ENCODE data around the gene PLXNB3. TPM values are rescaled to one million over a fixed set of nuclear protein-coding genes. Genes with fewer than 3 reads are reported as not detected.

PLXNB3 gene
- total and polyA plus RNA-seq, 2 donors (not counting 1 experiment from before 2014, with no cell fraction given): 1.9 to 4.3 TPM

- no peak overlapping the region for H3K4me2 ChIP-seq (ENCODE audit: extremely low read depth, insufficient read depth, low read length)
- H3K36me3 ChIP-seq (ENCODE audit: control insufficient read depth, insufficient read depth, low read length): peaks cover 8% of the 10 kb centered on the region
- TF ChIP-seq CTCF (conservative IDR thresholded peaks at IDR 0.05 in 1 of 2, IDR thresholded peaks at IDR 0.05 in 1 of 2; ENCODE audit: low read depth in 1 of 2, low read length in 2 of 2): no peak
- TF ChIP-seq EZH2 (IDR thresholded peaks at IDR 0.05; ENCODE audit: low read length, missing control alignments): no peak
- H3K27me3 ChIP-seq (ENCODE audit: control insufficient read depth, insufficient read depth, low read length): no peaks in the 10 kb centered on the region
- no peaks in the 10 kb centered on the region for H4K20me1 ChIP-seq (ENCODE audit: control insufficient read depth, extremely low read depth, insufficient read depth, low read length)
- no peak overlapping the region for H2AFZ ChIP-seq (ENCODE audit: low read length)
- no peak for DNase-seq (ENCODE audit: low read depth in 2 of 2)
- H3K27ac ChIP-seq (ENCODE audit: insufficient read depth, low read length): no peak overlapping the region
- H3K9me3 ChIP-seq (ENCODE audit: control insufficient read depth, insufficient read depth, low read depth, low read length): no peaks in the 10 kb centered on the region
- no peak overlapping the region for H3K4me3 ChIP-seq (replicated peaks in 1 of 4; ENCODE audit: control extremely low read depth in 1 of 4, insufficient read depth in 1 of 4, low read depth in 3 of 4, low read length in 4 of 4)
- peaks cover 2% of the 10 kb centered on the region for H3K4me1 ChIP-seq (ENCODE audit: control insufficient read depth, extremely low read depth, insufficient read depth, low read length)
- no peak overlapping the region for H3K9ac ChIP-seq (ENCODE audit: insufficient read depth, low read length)
- peaks cover 9% of the 10 kb centered on the region for H3K79me2 ChIP-seq (ENCODE audit: control insufficient read depth, insufficient read depth, low read length)
Observed at GRCh38 chrX:153800746-153801145, 36.7 kb downstream of the PLXNB3 start.

GRCh38 chrX:153801669-153802068 lies 37.6 kb downstream of the PLXNB3 start:
- Histone ChIP-seq H3K36me3 (ENCODE audit: control insufficient read depth, insufficient read depth, low read length) (peaks cover 6% of the 10 kb centered on the region), H3K9me3 (ENCODE audit: control insufficient read depth, insufficient read depth, low read depth, low read length) (no peaks in the 10 kb centered on the region), H3K9ac (ENCODE audit: insufficient read depth, low read length) (no peak overlapping the region), H2AFZ (ENCODE audit: low read length) (no peak overlapping the region), H4K20me1 (ENCODE audit: control insufficient read depth, extremely low read depth, insufficient read depth, low read length) (no peaks in the 10 kb centered on the region), H3K79me2 (ENCODE audit: control insufficient read depth, insufficient read depth, low read length) (no peaks in the 10 kb centered on the region), H3K4me1 (ENCODE audit: control insufficient read depth, extremely low read depth, insufficient read depth, low read length) (no peaks in the 10 kb centered on the region), H3K27me3 (ENCODE audit: control insufficient read depth, insufficient read depth, low read length) (no peaks in the 10 kb centered on the region), H3K4me2 (ENCODE audit: extremely low read depth, insufficient read depth, low read length) (no peak overlapping the region), H3K27ac (ENCODE audit: insufficient read depth, low read length) (no peak overlapping the region), H3K4me3 (replicated peaks in 1 of 4; ENCODE audit: control extremely low read depth in 1 of 4, insufficient read depth in 1 of 4, low read depth in 3 of 4, low read length in 4 of 4) (no peak overlapping the region)
- TF ChIP-seq EZH2 (IDR thresholded peaks at IDR 0.05; ENCODE audit: low read length, missing control alignments) (no peak), CTCF (conservative IDR thresholded peaks at IDR 0.05 in 1 of 2, IDR thresholded peaks at IDR 0.05 in 1 of 2; ENCODE audit: low read depth in 1 of 2, low read length in 2 of 2) (no peak)
- DNase-seq (ENCODE audit: low read depth in 2 of 2): no peak

GRCh38 chrX:153802513-153803045 lies 38.5 kb downstream of the PLXNB3 start:
- Histone ChIP-seq H3K4me2 (ENCODE audit: extremely low read depth, insufficient read depth, low read length) (no peak overlapping the region), H3K79me2 (ENCODE audit: control insufficient read depth, insufficient read depth, low read length) (no peaks in the 10 kb centered on the region), H3K27me3 (ENCODE audit: control insufficient read depth, insufficient read depth, low read length) (no peaks in the 10 kb centered on the region), H3K9me3 (ENCODE audit: control insufficient read depth, insufficient read depth, low read depth, low read length) (no peaks in the 10 kb centered on the region), H3K9ac (ENCODE audit: insufficient read depth, low read length) (no peak overlapping the region), H2AFZ (ENCODE audit: low read length) (no peak overlapping the region), H4K20me1 (ENCODE audit: control insufficient read depth, extremely low read depth, insufficient read depth, low read length) (no peaks in the 10 kb centered on the region), H3K4me1 (ENCODE audit: control insufficient read depth, extremely low read depth, insufficient read depth, low read length) (no peaks in the 10 kb centered on the region), H3K27ac (ENCODE audit: insufficient read depth, low read length) (no peak overlapping the region), H3K4me3 (replicated peaks in 1 of 4; ENCODE audit: control extremely low read depth in 1 of 4, insufficient read depth in 1 of 4, low read depth in 3 of 4, low read length in 4 of 4) (no peak overlapping the region), H3K36me3 (ENCODE audit: control insufficient read depth, insufficient read depth, low read length) (peaks cover 5% of the 10 kb centered on the region)
- TF ChIP-seq EZH2 (IDR thresholded peaks at IDR 0.05; ENCODE audit: low read length, missing control alignments): no peak
- no peak for TF ChIP-seq CTCF (conservative IDR thresholded peaks at IDR 0.05 in 1 of 2, IDR thresholded peaks at IDR 0.05 in 1 of 2; ENCODE audit: low read depth in 1 of 2, low read length in 2 of 2)
- no peak for DNase-seq (ENCODE audit: low read depth in 2 of 2)

Measured in fibroblast of lung (primary cell).